Stimulated activated CD4-positive, alpha-beta T cell treated with anti-CD3 and anti-CD28 coated beads, Interleukin-15, amount 100 ng/mL, for 1 hour (primary cell): Measurements from ENCODE around the gene THSD7B.

Experiments
- DNase-seq, 2 donors: peaks; one replicate each; pipeline ENCODE4 v3.0.0-alpha.2; 2020; ENCODE audit warnings: low read depth in 1 of 2, low spot score in 1 of 2

THSD7B gene

GRCh38 chr2:136818839-136819238, 53.5 kb downstream of the THSD7B start:
- no peak for DNase-seq

- no peak for DNase-seq
Measured at GRCh38 chr2:136823291-136823690, 57.9 kb downstream of the THSD7B start.

- no peak for DNase-seq
Measured at GRCh38 chr2:136828162-136828561, 62.8 kb downstream of the THSD7B start.

- no peak for DNase-seq
Measured at GRCh38 chr2:136828774-136829173, 63.4 kb downstream of the THSD7B start.

- DNase-seq = no peak
Measured at GRCh38 chr2:136844546-136844945, 79.2 kb downstream of the THSD7B start.

GRCh38 chr2:136858656-136859055, 93.3 kb downstream of the THSD7B start:
- no peak for DNase-seq

- DNase-seq = no peak
Measured at GRCh38 chr2:136860443-136860958, 95.2 kb downstream of the THSD7B start.

- no peak for DNase-seq
Measured at GRCh38 chr2:136863468-136863867, 98.1 kb downstream of the THSD7B start.

GRCh38 chr2:136863874-136864273, 98.5 kb downstream of the THSD7B start:
- DNase-seq = no peak

GRCh38 chr2:136871424-136871823, 106.1 kb downstream of the THSD7B start:
- DNase-seq = no peak

GRCh38 chr2:136874258-136874657, 108.9 kb downstream of the THSD7B start:
- DNase-seq = no peak

- DNase-seq = no peak
Measured at GRCh38 chr2:136891100-136891499, 125.8 kb downstream of the THSD7B start.

GRCh38 chr2:136894007-136894634, 128.8 kb downstream of the THSD7B start:
- no peak for DNase-seq

GRCh38 chr2:136901732-136902131, 136.4 kb downstream of the THSD7B start:
- no peak for DNase-seq

GRCh38 chr2:136905779-136906178, 140.4 kb downstream of the THSD7B start:
- no peak for DNase-seq

GRCh38 chr2:136909777-136910176, 144.4 kb downstream of the THSD7B start:
- DNase-seq = no peak

GRCh38 chr2:136916131-136916530, 150.8 kb downstream of the THSD7B start:
- DNase-seq = no peak

- DNase-seq = no peak
Measured at GRCh38 chr2:136917411-136917881, 152.1 kb downstream of the THSD7B start.

- DNase-seq = no peak
Measured at GRCh38 chr2:136919682-136920081, 154.3 kb downstream of the THSD7B start.

GRCh38 chr2:136920652-136921333, 155.4 kb downstream of the THSD7B start:
- no peak for DNase-seq

- no peak for DNase-seq
Measured at GRCh38 chr2:136927156-136927555, 161.8 kb downstream of the THSD7B start.

- no peak for DNase-seq
Measured at GRCh38 chr2:136929531-136929930, 164.2 kb downstream of the THSD7B start.

- DNase-seq = no peak
Measured at GRCh38 chr2:136932700-136933099, 167.4 kb downstream of the THSD7B start.
